COLO829 (cell line): ENCODE data around the gene XPO6.
"Not testable (repeated sequence)": the region's sequence is repeated elsewhere in the genome, so short reads cannot be mapped to it uniquely, and the experiment has no call there.

Source experiments
- DNase-seq: peaks from one replicate; pipeline ENCODE4 v3.0.0; 2012; ENCODE audit warnings: low spot score

The XPO6 gene

DNA sequence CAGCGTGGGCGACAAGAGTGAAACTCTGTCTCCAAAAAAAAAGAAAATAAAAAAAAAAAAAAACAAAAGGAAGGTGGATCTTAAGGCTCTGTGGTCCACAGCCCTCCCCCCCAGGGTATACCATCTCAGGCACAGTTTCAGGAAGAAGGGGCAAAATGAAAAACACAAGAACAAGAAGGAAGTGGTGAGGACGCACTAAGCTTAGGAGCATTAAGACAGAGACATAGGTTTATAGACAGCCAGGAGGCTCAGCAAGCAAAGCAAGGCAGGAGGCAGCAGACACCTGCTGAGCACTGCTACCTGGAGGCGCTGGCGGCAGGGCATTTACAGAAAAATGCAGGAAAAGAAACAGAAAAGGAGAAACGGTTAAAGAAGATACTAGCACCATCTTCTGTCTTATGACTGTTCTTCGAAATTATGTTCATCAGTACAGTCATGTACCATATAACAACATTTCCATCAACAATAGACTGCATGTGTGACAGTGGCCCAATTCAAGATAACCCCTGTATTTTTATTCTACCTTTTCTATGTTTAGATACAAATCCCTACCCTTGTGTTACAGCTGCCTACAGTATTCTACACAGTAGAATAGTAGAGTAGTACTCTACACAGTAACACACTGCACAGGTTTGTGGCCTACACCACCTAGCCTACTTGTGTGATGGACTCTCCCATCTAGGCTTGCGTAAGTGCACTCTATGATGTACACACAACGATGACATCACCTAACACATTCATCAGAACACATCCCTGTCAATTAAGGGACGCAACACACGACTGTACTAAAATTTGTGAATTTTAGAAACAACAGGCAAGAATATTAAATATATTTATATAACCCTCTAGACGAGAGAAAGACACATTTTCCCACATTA, 62.5 kb downstream of the XPO6 start:
- no peak for DNase-seq

DNA sequence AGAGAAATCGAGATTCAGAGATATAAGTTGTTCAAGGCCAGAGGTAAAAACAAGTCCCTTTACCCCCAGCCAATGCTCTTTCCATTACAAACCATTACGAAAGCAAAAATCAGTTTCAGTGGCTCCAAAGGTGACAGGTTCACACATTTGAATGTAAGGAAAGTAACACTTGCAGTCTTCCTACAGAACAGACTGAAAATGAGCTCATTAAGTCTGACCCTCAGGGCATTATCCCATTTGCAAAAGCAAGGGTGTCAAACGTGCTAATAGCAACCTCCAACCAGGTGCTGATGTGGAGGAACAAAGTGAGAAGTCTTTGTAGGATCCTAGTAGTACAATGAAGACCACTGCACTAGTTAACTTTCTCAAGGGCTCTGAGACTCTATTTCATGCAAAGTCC, 65.2 kb downstream of the XPO6 start:
- DNase-seq: no peak

DNA sequence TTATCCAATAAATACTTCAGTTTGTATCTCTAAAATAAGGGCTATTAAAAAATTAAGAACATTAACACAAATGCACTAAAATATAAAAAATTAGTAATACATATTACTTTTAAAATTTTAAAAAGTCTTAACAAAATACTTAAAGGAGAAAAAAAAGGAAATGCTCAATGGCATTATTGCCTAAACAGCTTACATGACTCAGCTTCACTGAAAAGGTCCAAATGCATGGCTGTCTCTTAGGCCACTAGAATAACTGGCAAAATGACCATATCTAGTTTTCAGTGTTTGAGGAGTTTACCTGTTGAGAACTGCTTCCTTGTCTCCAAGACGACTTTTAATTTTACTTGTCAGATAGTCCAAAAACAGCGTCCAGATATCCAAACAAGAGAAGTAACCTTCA, 66.0 kb downstream of the XPO6 start:
- no peak for DNase-seq

DNA sequence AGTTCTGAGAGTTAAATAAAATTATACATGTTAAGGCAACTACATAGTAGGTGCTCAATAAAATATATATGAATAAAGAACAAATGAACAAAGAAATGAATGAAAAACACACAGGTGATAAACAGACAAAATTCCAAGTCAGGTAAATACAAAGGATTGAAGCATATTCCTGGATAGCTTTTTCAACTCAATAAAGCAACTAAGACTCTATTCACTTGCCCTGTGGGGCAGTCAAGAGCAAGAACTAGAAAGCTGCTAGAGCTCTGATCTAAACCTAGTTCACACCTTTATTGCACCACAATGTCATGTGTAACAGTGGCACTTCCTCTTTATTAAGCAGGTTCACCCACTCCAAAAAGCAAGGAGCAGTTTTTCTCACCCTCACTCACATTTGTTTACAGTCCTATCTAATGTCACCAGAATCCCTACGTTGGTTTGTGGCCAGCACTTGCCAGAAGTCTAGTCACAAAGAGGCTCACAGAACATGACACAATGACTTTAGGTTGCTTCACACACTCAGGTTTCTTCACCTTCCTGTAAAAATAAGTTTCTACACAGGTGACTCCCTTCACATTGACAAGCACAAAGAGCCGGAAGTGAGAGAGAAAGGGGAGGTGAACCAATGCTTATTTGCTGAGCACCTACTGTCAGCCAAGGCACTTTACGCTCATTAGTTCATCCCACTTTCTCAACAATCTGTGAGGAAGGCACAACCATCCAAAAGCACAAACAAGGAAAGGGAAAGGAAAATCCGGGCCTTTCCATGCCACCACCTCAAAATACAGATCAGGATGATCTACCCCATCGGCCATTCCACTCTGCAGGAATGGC, 70.8 kb downstream of the XPO6 start:
- no peak for DNase-seq

DNA sequence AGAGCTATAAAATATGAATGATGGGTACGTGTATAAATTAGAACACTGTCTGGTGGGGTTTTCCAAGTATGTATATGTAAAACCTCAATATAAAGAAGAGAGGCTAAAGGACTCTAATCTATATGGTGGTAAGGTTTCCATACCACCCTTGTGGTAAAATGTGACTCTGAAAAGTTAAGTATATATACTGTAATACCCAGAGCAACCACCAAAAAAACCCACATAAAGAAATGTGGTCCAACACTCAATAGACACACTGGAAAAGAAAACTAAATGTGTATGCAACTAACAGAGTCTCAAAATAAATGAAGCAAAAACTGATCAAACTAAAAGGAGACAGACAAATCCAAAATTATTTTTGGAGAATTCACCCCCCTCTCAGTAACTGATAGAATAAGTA, 72.2 kb downstream of the XPO6 start:
- no peak for DNase-seq

DNA sequence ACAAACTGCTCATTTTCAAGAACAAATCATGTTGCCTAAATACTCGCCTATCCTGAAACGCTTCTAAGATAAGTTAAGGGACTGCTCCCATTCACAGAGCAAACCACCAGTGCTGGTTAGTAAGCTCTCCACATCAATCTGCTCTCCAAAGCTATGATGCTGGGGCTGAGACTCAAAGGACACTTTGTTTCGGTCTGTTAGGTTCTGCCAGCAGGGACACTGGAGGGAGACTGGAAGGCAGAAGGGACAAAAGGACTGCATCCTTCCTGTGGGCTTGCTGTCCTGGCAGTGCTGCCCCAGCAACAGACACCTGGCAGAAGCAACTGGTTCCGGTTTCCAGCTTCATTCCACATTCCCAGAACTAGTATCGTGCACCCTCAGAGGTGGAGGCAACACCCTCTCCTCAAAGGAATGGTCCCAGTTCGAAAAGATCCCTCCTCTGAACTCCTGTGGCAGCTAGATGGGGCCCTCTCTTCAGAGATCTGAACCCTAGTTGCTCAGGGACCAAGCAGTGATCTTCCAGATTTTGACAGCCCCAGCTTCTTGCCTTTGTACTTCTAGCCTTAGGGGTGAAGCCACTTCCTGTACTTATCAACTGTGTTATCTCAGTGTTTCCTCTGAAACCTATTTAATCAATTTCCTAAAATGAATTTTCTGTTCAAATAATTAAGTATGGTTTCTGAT, 74.9 kb downstream of the XPO6 start:
- peak; percentile 42 for DNase-seq

DNA sequence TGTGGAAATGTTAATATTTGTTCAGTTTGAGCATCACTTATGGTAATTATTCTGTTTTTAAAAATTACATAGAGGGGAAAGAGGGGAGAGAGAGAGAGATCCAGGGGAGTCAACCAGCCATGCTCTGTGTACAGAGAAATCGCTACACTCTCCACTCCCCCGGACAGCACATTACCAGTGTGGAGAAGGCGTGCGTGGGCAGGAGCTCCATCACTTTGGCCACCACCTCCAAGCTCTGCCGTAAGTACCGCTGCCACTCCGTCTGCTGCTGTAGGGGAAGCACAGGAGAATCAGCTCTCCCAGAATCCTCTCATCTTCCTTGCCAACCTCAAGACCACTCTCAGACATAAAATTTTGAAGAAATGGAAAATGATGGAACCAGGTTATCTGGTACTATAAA, 78.1 kb downstream of the XPO6 start:
- DNase-seq: no peak

DNA sequence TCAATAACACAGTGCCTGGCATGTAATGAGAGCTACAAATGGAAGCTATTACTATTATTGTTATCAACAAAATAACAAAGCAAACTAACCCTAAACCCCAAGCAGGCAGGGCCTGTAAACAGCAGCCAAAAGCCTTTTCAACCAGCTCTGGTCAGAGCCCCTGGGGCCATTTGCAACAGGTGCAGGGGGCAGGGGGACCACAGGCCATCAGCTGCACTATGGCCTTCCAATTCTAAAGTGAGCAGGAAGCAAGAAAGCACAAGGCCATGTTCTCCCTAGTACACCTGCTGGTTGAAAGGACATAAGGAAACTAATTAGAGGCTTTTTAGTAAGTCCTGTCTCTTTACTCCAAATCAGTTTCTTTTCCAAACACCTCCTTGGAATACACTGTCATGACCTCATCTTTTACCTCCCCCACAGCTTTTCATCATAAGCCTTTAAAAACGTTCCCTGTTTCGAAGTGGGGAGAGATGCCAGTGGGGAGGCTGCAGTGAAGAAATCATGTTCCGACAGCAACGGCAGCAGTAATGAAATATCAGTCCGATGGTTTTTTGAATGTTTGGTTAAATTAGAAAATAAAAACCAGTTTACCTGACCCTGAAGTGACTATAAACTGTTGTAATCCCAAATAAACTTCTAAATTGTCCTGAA, 79.9 kb downstream of the XPO6 start:
- DNase-seq: no peak

DNA sequence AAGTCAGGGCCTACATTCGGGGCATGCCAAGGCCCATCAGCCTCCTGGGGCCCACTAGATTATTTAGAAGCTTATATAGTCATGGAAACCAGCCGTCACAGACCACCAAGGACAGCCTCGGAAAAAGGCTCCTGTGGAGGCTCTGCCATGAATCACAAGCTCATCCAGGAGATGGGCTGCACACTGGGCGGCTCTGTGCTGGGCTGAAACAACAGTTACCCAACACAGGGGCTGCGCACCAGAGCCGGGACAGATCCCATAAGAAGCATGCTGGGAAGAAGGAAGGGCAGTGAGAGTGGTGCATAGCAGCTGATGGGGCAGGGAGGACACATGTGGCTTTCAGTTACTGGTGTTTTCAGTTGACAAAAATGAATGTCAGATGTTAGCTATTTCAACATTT, 80.6 kb downstream of the XPO6 start:
- DNase-seq: no peak

DNA sequence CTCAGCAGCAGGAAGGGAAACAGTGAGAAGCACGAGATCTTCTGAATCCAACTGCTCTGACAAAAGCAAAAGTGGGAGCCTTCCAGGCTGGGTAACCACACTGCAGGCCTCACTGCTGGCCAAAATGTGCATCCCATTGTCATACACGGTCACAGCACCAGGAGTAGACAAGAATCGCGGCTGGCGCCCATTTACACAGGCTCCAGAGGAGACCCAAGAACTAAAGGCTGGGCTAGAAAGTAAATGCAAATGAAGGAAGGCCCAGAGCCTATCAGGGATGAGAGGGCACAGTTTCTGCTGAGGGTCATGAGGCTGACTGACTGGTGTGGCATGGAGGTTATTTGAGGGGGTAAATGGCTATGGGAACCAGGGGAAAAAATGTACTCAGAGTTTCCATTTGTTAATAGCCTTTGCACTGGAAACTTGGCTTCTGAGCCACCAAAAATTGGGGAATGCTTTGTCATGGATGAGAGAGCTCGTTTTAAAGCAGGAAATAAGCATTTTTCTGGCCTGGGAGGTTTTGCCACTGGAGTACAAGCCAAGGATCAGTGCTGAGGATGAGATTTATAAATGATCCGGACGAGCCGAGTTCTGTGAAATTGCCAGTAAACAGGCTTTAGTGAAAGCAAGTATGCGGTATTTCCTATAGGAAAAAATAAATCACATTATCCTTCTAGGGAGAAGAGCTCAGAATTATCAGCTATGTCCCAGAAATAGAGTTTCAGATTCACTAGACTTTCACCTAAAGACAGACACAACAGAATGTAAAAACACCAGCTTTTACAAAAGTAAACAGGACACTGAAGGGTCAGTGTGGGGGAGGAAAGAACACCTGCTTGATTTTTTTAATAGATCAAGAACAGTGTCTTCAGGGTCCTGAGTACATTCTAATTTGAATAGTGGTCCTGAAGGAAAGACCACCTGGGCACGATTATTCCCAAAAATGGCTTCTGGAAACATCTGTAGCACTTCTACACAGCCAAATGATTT, 81.4 kb downstream of the XPO6 start:
- no peak for DNase-seq

DNA sequence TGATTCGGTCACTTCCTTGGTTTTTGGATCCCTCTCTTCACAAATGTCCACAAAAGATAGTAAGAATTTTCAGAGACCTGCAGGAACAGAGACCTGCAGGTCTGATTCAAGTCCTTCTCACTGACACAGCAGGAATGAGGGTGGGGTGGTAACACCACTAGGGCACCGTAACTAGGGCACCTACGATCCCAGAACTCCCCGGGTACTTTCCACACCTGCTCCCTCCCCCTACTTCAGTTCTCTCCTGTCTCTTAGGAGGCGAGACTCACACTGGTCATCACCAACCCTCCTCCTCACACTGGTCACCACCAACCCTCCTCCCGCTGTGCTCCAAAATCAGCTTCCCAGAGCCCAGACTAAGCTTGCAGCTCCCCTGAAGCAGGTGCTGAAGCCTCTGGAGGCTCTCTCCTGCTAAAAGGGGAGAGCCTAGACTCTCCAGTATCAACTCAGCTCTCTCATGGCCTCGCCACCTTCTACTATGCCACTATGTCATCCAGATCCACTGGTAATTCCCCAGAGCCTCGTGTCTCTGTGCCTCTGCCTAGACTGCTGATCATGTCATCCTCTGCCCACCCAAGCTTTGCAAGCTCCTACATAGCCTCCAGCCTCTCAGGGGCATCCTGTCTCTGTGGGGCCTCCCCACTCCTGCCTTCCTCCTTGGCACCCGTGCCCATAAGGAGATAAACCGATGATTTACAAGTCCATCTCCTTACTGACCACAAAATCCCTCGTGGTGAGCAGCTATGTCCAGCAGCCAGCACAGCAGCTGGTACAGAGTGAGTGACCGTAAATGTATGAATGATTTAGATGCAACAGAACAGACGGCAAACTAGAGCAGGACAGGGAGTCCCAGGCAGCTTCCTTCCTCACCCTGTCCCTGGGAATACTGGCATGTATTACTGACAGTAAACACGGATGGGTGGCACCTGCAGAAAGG, 84.8 kb downstream of the XPO6 start:
- no peak for DNase-seq

DNA sequence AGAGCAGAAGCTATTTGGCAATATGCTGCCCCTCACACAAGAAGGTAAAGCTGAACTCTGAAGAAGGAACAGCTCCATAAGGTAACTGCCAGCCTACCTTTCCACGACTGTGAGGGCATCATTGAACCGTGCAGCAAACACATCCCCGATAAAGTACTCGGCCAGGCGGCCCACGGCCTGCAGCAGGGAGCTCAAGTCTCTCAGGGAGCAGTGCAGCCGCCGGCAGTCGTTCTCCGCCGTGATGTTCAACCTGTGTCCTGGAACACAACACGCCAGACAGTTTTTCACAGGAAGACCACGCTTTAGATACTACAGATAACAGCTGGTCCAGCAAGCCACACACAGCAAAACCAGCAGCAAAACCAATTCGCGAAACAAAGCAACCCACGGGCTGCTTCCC, 86.2 kb downstream of the XPO6 start:
- DNase-seq: no peak

DNA sequence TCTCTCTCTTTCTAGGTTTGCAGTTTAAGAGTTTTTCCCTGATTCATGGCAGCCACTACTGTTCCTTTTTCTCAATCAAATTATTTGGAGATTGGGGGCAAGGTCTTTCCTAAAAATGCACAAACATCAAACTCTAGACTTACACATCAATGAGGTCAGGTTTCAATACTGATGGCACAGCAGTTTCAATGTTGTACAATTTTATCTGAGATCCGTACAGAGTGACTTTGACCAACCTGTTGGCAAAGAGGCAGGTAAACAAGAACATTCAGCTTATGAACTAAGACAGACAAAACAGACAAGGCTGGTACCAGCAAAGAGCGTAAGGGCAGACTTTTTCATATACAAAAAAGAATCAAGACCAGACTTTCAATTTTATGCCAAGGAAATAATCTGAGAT, 90.2 kb downstream of the XPO6 start:
- DNase-seq: no peak

DNA sequence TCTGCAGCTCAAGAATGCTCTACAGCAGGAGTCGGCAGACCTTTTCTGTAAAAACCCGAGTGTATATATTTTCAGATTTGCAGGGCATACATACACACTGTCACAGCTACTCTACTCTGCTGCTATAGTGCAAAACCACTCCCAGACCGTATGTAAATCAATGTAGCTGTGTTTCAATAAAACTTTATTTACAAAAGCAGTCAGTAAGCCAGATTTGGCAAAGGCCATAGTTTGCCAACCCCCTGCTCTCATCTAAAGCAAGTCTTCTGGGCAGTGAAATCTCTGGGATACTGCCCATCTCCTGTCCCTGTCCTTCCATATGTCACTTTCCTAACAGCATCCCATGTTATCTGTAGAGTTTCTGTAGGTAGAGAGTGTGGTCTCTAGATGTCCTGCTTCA, 91.0 kb downstream of the XPO6 start:
- DNase-seq: no peak

DNA sequence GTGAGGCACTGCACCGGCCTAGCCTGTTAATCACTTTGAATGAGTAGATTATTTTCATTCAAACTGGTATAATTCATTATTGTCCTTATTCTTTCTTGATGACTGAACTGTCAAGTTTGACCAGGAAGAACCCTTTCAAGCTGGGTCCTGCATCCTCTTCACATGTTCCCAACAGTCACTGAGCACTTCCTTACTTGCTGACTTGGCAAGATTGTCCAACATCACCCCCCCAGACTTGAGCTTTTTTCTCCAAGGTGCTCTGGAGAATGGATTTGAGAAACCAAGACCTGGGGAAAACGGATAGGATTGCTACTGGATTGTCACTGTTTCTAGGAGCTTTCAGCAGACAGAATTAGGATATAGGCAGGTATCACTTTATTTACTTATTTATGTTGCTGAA, 93.1 kb downstream of the XPO6 start:
- no peak for DNase-seq

DNA sequence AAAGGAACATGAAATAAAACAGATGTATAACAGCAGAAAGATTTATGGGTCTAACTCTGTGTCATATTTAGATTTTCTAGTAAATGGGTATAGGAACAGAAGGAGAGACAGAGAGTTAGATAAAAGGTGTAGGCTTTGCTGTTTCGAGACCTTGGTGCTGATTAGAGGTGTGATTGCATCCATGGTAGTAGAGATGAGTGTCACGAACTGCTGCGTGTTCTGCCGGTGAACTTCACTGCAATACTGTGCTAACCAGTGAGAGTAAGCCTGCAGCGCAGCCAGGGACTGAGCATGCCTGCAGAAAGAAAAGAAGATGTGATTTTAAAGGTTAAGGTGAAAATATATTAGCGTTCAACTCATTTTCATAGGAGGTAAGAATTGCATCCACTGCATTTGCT, 94.6 kb downstream of the XPO6 start:
- DNase-seq: no peak

DNA sequence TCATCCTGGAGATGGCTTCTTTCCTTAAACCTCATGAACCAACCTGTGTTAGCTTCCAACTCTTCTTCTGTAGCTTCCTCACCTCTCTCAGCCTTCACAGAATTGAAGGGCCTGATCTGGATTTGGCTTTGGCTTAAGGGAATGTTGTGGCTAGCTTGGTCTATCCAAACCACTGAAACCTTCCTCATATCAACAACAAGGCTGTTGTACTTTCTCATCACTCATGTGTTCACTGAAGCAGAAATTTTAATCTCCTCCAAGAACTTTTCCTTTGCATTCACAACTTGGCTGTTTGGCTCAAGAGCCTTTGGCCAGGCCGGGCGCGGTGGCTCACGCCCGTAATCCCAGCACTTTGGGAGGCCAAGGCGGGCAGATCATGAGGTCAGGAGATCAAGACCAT, 95.9 kb downstream of the XPO6 start:
- DNase-seq: not testable (repeated sequence)

DNA sequence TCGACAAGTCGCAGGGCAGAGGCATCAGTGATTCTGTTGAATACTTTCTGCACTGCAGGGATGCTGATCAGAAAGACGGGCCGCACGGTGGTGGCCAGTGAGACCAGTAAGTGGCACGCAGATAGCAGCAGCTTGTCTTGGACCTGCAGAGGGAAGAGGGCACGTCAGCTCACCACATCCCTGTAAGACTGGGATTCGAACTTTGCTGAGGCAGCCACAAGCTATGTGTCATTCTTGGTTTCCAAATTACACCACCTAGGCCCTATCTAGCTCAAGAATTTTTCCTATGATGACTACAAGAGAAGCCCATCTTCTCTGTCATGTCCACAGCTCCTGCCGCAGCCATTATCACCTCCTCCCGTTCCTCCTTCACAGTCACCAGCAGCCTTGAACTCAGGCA, 98.9 kb downstream of the XPO6 start:
- no peak for DNase-seq

DNA sequence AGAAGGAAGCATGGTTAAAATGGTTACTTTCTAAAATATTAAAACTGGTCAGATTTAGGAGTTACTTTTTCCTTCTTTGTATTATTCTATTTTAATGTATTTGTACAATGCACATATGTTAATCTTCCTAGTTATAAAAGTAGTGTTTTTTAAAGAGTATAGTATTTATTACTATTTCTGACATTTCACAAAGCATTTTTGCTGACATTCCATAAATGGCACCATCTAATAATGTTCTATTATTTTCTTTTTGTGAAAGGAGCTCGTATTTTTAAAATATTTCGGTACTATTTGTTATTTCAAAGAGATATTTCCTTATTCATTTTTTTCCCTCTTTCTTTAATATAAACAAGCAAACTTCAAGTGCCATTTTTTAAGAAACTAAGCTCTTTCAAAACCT, 100.8 kb downstream of the XPO6 start:
- no peak for DNase-seq

DNA sequence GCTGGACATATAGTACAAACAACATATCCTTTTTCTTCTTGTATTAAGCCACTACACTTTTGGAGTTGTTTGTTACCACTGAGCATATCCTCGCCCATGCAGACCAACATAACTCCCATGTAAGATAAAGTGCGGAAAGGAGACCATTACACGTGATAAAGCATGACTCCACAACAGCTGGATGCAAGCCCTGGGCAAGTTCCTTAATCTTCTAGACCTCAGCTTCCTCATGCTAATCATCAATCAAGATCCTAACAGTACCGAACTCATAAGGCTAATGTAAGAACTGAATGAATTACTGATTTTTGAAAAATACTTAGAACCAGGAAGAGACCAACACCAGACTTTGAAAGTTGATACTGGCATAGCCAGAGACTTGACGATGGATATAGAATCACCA, 101.3 kb downstream of the XPO6 start:
- no peak for DNase-seq
